GM21529 (cell line): Measurements from ENCODE around the gene HRAS.

Experiments used
- ATAC-seq: cut with Tn5 transposase; IDR thresholded peaks from one replicate; pipeline ENCODE4 v1.9.1; 2021; ENCODE audit not compliant: unreplicated experiment

Gene HRAS

GRCh38 chr11:514606-515005, 20.8 kb downstream of the HRAS start:
- ATAC-seq, result no peak

DNA sequence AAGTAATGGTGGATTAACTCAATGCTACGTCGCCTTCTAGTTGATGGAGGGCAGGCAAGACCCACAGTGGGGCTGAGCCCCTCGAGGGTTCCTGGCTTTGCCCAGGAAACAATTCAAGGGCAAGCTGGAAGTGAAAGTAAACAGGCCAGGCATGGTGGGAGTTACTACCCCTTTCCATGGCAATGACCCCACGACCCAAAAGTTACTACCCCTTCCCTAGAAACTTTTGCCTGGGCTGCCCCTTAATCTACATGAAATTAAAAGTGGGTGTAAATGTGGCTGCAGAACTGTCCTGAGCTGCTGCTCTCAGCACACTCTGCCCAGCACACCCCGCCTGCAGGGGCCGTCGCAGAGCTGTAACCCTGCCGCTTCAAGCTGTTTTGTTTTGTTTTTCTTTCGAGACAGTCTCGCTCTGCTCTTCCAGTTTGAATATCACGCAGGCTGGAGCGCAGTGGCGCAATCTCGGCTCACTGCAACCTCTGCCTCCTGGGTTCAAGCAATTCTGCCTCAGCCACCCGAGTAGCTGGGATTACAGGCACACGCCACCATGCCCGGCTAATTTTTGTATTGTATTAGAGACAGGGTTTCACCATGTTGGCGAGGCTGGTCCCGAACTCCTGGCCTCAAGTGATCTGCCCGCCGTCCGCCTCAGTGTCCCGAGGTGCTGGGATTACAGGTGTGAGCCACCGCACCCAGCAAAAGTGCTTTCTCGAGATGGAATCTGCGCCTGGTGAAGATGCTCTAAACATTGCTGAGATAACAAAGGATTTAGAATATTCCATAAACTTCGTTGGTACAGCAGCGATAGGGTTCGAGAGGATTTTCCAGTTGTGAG, 22.4 kb downstream of the HRAS start:
- no peak for ATAC-seq

DNA sequence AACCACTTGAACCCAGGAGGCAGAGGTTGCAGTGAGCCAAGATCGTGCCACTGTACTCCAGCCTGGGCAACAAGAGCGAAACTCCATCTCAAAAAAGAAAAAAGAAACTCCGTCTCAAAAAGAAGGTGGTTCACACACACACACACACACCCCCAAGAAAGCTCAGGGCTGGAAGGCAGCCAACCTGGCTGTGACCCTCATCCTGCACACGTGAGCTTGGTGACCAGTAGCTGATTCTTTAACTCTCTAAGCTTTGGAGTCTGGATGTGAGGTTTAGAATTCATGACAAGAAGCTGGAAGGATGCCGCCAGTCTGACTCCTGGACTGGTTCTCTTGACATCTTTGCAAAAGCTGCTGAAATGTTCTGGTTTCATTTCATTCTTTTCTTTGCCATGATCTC, 26.4 kb downstream of the HRAS start:
- ATAC-seq, result no peak

DNA sequence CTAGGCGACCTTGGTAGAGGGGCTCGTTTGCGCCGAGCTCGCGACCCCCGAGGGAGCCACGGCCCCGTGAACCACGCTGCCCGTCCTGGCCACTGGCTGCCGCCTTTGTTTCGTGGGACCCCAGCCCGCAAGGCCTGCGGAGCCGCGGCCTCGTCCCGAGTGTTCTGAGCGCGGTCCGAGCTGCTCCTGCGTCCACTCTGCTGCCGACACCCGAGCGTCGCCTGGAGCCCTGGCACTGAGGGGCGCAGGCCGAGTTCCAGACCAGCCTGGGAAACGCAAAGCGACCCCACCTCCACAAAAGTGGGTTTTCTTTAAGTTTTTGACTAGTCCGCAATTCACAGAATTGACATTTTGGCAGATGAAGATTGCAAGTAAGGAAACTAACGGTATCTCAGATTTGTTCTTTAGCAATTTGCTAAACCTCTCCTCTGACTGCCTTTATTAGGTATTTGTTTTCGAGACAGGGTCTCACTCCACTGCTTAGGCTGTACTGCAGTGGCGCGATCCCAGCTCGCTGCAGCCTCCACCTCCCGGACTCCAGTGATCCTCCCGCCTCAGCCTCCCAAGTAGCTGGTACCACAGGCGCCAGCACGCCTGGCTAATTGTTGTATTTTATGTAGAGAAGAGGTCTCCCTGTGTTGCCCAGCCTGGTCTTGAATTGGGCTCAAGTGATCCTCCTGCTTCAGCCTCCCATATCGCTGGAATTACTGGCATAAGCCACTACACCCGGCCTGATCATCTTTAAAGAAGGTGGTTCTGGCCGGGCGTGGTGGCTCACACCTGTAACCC, 27.5 kb downstream of the HRAS start:
- ATAC-seq, result no peak

- peak; percentile 51 for ATAC-seq
Measured at GRCh38 chr11:506995-507726, 28.2 kb downstream of the HRAS start, which contains the start of gene RNH1. Gene RNH1, minus strand, starts transcription at chr11:507242. Its CDS starts 5,080 bp downstream, at chr11:502162.

- peak; percentile 61 for ATAC-seq
Measured at GRCh38 chr11:506238-506994, 29.0 kb downstream of the HRAS start.

DNA sequence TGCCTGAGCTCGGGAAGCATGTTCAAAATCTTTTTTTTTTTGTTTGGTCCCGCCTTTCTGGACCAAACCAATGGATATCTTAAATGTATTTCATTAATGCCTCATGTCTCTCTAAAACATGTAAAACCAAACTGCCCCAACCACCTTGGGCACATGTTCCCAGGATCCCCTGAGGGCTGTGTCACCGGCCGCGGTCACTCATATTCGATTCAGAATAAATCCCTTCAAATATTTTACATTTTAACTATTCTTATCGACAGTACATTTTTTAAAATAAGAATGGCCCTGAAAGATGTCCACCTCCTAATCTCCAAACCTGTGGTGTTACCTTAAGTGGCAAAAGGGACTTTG, 30.4 kb downstream of the HRAS start:
- no peak for ATAC-seq

- ATAC-seq, result no peak
Measured at GRCh38 chr11:504053-504993, 31.1 kb downstream of the HRAS start.

GRCh38 chr11:503179-503981, 32.0 kb downstream of the HRAS start:
- no peak for ATAC-seq

DNA sequence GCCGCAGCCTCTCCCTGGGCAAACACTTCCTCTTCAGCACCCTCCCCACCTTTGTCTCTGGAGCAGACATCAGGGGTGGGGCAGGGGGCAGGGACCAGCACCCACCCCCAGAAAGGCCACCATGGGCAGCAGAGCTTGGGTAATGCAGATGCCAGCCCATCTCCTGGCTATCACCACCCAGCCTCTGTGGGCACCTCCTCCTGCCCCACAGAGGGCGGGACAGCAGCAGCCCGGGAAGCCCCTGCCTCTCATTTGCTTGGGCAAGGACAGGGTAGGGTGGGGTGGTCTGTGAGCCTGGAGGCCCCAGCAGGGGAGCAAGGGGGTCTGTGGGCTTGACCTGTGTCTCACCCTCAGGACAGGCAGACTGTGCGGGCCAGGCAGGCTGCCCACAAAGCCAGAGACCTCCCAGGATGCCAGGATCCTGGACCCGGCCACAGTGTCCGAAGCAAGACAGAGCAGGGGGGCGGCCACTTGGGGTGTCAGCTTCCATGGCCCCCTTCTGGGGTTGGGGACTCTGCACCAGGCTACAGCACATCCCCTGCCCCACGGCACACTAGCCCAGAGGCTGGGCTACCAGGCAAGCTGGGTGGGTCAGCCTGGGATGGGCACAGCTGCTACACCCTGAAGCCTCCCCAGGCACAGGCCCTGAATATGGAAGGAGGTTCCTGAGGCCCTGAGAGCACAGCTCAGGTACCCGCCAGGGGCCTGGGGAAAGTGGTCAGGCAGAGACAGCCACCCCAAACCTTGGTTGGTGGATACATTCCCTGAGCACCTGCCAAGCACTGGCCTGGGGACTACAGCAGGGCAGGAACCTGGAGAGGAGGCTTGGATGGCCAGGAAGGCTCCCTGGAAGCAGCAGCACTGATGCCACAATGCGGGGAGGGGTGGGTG, 32.8 kb downstream of the HRAS start:
- no peak for ATAC-seq

GRCh38 chr11:501683-502287, 33.6 kb downstream of the HRAS start:
- no peak for ATAC-seq

DNA sequence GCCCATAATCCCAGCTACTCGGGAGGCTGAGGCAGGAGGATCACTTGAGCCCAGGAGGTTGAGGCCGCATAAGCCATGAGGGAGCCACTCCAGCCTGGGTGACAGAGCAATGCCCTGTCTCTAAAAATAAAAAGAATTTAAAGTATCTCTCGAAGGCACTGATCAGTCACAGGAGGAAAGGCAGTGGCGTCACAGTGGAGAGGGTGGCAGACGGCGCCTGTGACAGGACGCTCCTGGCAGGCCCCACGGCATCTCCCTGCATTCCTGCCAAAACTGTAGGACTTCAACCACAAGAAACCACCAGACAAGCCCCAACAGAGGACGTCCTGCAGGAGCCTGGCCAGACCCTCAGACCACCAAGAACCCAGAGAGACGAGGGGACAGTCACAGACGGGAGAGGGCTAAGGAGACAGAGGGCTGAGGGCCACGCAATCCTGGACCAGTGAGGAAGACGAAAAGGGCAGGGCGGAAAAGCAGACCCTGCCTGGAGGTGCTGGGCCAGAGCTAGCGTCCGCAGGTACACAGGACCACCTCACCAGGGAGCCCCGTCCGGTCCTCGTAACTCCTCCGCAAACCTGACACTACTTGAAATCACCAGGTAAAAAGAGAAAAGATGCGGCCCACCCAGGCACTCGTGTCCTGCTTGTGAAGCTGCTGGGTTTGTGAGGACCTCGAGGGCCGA, 34.2 kb downstream of the HRAS start:
- no peak for ATAC-seq

GRCh38 chr11:499201-500076, 35.9 kb downstream of the HRAS start:
- ATAC-seq, result no peak

GRCh38 chr11:498297-499181, 36.8 kb downstream of the HRAS start:
- no peak for ATAC-seq
